MV-4-11 (cell line): ENCODE measurements around the gene DLX4.

Experiments used
- DNase-seq: peaks from one replicate; lab custom pipeline; 2025; lab: John Stamatoyannopoulos, UW

Gene DLX4

DNA sequence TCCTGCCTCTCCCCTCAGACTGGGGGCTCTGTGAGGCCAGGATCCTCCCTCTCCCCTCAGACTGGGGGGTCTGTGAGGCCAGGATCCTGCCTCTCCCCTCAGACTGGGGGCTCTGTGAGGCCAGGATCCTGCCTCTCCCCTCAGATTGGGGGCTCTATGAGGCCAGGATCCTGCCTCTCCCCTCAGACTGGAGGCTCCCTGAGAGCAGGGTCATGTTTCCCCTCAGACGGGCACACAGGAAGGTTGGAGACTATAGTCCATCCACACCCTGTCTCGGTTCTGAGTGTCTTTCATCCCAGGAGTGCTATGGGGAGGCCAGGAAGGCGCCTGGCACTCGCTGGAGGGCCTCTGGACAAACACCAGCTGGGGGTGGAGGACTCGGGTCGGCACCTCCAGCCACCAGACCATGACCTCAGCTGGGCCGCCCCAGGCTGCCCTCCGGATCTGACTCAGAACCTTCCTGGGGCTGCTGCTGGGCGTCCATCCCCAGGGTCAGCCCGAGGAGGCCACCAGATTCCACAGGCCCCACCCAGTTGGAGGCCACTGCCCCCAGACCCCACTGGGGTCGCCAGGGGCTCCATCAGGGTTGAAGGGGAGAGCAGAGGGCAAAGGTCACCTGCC is 21.9 kb upstream of the DLX4 start:
- DNase-seq, result no peak

DNA sequence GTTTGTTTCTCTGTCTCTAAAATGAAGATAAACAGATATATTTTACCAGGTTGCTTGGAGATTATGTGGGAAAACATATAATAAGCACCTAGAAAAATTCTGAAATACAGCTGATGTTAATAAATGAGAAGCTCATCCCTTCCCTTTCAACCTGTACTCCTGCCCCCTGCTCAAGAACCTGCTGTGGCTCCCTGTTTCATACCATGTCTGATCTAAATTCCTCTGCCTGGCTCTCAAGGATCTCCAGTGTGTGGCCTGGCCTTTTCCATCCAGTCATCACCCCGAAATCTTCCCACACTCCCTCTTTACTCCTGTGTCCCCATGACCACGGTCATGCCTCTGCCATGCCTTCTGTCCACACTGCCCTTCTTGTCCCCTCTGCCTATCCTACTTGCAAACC is 19.4 kb upstream of the DLX4 start:
- no peak for DNase-seq

DNA sequence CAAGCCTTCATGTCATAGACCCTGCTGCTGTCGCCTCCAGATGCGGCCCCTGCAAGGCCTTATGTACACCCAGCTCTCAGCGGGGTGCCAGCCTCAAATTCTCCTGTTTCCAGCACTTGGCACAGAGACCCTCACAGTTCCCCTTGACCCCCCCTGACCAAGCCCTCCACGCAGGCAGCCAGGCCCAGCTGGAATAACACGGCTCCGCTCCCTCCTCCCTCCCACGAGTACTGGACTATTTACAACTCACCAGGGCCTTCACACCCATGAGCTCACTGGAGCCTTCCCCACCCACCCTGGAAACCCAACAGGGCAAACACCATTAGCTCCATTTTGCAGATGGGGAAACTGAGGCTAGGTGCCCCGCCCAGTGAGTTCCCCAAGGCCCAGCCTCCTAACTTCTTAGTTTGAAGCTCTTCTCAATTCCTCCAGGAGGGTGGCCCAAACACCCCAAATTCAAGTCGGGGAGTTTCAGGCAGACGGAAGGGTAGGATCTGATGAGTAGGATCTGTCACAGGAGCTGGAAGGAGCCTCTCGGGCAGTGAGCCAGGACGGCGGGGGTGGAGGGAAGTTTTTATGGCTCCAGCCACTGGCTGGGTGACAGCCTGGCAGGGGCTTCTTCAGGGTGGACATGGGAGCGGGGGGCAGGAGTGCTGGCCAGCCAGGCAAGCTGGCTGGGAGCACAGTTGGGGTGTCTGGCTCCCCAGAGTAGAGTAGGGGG is 17.5 kb upstream of the DLX4 start:
- DNase-seq, result no peak

DNA sequence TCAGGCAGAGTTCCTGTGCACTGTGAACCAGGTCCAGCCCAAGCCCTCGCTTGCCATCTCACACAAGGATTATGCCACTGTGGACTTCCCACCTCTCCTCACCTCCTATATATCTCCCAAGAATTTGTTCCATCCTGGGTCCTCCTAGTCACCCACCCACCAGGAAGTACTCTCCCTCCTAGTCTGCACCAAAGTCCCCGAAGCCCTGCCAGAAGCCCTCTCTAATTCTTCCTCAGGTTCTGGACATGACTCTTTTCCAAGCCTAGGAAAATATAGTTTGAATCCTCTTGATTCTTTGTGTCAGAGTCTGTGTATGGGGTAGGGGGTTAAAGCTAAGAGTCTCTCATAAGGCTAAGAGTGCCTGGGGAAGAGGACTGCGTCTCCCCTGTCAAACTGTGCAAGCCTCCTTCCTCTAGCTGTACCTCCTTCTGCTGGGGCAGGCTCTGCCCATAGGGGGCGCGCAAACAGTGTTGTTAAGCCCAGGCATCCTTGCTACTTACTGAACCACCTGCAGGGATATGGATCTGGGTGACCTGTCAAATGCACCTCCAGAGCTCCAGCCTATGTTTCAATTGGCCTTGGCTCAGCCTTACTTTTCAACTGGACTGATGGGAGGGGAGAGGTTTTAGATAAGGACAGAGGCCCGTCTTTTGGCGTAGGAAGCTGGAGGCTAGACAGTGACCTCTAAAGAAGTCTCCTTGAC is 16.6 kb upstream of the DLX4 start:
- peak; percentile 54 for DNase-seq

DNA sequence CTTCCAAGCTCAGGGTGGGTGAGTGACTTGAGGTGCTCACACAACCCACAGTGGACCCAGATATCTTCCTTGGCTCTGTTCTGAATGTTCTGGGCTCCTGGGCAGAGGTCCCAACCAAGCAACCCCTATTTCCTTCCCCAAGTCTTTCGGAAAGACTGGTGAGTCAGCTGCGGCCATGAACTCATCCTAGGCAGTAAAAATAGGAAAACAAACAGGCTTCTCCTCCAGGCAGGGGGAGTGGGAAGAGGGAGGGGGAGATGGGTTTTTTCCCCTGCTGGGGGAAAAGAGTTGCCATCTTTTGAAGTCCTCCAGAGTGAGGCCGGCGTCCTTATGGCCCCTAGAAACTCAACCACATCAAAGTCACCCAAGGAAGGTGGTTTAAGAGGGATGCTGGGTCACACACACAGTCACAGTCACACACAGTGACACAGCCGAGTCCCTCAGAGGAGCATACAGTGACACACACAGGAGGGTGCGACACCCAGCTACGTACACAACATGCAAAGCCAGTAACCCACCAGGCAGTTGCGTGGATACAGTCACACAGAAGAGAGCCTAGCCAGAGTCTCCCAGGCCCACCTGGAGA is 16.0 kb upstream of the DLX4 start:
- no peak for DNase-seq

DNA sequence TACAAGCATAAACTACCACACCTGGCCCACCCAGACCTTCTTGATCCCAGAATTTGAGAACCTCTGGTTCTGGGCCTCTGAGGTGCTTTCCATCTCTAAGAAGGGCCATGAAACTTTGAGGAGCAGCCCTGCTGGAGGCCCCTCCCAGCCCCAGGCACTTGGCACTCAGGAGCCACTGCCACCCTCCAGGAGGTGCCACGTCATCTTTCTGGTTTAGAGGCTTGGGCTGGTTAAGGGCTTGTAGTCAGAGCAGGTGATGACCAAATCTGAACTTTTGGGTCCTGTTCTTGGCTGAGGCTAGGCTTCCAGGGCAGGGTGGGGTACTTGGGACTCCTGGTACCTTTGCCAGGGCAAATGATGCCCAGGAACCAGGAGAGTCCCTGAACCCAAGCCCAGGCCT is 13.8 kb upstream of the DLX4 start:
- no peak for DNase-seq

DNA sequence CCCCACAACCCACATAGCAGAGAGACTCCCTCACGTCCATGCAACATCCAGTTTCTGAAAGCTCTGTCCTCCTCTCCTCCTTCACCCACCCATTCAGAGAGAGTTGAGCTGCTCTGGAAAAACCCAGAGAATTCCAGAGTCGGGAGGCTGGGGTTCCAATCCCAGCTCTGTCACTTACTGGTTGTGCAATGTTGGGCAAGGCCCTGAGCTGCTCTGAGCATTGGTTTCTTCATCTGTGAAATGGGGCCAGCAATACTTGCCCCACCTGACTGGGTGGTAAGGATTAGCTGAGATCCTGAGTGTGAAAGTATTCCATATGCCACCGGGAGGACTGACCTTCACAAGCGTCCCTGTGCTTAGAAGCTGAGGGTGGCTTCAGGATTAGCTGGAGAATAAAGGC is 12.2 kb upstream of the DLX4 start:
- DNase-seq, result no peak

DNA sequence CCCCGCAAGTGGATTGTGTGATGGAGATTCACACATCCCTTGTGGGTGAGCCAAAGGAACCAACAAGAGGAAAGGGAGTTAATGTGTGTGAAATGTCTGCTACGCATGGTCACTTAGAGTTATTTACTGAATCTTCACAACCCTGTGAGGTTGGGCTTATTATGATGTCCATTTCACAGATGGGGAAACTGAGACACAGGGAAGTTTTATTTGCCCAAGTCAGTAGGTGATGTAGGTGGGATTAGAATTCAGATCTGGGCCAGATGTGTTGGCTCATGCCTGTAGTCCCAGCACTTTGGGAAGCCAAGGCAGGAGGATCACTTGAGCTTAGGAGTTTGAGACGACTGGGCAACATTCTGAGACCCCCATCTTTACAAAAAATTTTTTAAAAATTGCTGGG is 11.6 kb upstream of the DLX4 start:
- no peak for DNase-seq

DNA sequence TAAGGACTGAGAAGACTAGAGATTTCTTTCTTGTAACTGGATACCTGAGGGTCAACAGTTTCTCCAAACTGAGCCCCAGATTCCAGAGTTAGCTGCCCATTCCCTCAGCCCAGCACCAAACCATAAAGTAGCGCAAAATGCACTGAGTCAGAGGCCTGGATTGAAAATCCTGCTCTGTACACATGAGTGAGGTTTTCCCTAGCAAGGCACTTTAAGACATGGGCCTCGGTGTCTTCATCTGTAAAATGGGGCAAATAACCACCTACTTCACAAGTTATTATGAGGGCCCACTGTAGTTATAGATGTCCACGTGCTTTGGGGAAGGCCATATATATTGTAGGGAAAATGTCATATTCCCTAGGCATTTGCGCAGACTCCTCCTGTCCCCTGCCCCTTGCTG is 10.3 kb upstream of the DLX4 start:
- DNase-seq, result no peak

DNA sequence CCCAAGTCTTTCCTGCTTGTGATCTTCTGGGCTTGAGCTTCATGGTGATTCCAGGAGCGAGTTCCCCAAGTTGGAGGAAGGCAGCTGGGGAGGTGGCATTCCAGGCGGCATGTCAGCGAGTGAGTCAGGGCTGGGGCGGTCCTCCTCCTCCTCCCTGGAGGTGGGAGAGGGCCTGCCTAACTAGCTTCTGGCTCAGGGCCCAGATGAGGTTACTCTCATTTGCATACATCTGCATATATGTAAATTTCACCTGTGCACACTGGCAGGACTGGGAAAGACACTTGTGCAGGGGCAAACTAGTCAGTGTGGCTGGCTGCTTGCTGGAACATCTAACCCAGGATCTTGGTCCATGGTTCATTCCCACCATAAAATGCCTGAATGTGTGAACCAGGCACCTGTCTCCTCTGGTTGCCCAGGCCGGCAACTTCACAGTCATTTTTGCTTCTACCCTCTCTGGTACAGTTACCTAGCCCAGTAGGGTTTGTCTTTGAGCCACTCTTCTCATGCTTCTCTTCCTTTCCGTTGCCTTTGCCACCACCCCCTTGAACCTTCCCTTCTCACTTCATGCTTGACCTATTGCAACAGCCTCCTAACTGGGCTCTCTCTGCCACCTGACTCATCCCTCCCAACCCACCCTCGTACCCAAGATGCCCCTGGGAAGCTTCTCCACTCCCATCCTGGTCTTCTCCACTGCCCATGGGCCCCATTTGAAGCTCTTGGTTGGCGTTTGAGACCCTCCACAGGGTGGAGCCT is 9.6 kb upstream of the DLX4 start:
- peak; percentile 19 for DNase-seq

DNA sequence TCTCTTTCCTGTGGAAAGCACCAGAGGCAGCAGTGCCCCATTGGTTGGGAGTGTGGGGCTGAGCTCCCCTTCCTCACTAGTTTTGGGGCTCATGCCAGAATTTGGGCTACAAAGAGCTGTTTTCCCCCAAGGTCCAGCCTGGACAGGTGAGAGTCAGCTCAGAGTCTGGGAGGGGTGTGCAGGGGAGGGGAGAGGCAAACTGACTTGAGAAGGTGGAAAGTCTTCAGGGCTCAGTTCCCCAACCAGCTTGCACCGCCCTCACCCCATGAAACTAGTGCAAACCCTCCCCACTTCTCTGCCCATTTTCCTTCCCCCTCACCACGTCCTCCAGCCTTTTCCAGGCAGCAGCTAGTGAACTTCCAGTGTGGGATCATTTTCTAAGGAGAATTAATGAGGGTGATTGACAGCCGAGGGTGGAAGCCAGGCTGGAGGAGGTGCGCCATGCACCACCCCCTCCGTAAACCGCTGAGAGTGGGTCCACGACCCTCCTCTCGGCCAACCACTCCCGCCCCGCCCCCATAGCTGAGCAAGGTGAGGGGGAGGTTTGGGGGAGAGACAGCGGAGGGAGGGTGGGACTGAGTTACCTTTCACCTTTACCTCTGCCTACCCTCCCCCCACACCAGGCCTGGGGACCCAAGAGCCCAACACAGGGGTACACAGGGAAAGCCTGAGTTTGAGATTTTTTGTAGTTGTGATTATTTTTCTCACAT is 6.2 kb upstream of the DLX4 start:
- no peak for DNase-seq

DNA sequence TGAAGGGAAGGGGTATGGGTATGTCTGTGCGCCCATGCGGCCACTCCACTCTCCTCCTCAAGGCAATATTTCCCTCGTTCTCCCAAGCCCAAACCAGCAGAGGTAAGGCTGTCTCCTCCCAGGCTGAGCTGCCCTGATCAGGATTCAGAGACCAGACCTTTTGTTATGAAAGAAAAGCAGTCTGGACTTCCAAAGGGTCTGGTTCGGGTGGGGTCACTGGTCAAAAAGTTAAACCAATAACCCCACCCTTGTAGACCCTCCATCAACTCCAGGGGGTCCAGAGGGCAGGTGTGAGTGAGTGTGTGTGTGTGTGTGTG is 5.7 kb upstream of the DLX4 start:
- DNase-seq, result no peak

DNA sequence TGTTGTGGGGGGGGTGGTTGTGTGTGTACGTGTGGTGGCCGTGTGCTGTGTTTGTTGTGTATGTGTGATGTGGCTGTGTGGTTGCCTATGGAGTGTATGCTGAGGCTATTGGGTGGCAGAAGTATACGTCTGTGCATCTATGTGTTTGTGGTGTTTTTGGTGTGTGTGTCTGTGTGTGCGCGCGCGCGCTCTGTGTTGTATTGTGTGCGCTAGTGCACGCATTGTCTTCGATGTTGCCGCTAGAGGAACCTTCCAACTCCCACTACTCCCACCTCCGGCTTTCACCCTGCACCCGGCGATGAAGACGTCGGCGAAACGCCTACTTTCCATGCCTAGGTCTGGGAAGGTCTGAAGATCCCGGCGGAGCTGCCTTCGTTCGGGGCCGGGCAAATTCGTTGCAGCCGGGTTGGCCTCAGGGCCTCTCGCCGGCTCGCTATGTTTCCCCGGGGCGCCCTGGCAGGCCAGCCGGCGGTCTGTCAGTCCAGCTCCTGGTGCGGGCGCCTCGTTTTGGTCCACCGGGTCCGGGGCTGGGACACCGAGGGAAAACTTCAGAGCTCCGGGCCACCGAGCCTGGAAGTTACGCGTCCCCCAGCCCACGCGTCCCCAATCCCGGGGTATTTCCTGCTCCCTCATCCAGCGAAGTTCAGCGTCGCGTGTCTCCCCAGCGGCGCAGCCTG is 5.2 kb upstream of the DLX4 start:
- DNase-seq, result no peak

DNA sequence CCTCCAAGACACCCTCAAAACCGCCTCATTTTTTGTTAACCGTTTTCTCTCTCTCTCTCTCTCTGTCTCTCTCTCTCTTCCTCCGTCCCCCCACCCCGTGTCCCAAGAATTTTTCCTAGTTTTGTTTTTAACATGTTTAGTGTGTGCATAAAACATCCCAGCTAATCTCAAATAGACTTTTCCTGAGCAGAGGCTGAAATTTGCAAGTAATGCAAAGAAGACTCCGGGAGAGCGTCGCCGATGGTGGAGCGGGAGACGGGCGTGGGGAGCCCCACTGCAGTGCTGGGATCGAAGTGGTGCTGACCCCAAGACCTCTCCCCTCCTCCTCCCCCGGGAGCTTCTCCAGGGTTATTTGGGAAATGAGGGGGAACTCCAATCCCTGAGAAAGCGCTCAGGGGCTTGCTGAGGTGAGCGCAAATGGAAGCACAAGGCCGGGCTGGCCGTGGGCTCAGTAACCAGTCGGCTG is 4.7 kb upstream of the DLX4 start:
- DNase-seq, result no peak

DNA sequence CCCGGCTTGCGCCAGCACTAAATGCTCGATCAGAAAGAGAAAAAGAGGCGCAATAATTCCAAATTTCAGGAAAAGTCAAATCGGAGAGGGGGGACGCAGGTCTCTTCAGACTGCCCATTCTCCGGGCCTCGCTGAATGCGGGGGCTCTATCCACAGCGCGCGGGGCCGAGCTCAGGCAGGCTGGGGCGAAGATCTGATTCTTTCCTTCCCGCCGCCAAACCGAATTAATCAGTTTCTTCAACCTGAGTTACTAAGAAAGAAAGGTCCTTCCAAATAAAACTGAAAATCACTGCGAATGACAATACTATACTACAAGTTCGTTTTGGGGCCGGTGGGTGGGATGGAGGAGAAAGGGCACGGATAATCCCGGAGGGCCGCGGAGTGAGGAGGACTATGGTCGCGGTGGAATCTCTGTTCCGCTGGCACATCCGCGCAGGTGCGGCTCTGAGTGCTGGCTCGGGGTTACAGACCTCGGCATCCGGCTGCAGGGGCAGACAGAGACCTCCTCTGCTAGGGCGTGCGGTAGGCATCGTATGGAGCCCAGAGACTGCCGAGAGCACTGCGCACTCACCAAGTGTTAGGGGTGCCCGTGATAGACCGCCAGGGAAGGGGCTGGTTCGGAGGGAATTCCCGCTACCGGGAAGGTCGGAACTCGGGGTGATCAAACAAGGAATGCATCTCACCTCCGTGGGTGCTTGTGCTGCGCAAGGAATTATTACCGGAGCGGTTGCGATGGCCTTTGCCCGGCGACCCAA is 4.0 kb upstream of the DLX4 start:
- no peak for DNase-seq

DNA sequence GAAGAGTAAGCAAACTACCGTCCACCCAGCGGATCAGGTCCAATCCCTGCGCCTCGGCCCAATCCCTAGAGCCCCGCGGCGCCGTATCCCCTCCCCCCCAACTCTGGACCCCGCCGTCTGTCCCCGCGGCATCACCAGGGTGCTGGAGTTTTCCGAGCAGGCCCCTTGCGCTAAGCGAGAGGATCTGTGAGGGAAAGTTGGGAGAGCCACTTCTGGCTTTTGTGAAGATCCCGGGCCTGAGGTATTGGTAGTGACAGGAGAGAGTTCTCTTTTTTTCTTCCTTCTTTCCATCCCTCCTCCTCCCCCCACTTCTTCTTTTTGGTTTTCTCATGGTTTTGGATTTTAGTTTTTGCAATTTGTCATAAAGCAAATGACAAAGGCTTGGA is 3.5 kb upstream of the DLX4 start:
- DNase-seq, result peak; percentile 76

DNA sequence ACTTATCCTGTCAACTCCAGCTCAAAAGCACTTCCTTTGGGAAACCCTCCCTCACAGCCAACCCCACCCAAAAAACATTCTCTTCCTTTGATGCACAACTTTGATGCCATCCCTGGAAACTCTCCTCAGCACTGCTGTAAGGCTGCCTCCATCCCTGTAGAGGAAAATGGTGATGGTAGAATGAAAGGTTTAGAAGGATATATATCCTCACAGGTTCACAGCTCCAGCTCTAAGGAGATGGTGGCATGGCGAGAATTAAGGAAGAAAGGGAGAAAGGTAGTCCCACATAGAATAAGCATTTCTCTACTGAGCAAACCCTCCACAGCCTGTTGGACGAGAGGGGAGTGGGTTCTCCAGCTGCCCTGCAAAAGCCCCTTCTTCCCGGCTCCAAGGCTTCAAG is 2.2 kb upstream of the DLX4 start:
- DNase-seq, result no peak

DNA sequence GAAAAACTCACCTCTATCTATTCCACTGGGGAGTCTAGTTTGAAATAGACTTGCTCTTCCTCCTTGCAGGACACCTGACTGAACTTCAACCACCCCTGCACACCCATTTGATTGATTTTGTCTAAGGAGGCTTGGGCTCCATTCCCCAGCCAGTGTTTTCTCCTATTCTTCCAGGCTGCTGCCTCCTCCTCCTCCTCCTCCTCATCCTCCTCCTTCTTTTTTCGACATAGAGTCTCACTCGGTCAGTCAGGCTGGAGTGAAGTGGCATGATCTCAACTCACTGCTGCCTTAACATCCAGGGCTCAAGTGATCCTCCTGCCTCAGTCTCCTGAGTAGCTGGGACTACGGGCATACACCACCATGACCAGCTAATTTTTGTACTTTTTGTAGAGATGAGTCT is 1.8 kb upstream of the DLX4 start:
- DNase-seq, result no peak

DNA sequence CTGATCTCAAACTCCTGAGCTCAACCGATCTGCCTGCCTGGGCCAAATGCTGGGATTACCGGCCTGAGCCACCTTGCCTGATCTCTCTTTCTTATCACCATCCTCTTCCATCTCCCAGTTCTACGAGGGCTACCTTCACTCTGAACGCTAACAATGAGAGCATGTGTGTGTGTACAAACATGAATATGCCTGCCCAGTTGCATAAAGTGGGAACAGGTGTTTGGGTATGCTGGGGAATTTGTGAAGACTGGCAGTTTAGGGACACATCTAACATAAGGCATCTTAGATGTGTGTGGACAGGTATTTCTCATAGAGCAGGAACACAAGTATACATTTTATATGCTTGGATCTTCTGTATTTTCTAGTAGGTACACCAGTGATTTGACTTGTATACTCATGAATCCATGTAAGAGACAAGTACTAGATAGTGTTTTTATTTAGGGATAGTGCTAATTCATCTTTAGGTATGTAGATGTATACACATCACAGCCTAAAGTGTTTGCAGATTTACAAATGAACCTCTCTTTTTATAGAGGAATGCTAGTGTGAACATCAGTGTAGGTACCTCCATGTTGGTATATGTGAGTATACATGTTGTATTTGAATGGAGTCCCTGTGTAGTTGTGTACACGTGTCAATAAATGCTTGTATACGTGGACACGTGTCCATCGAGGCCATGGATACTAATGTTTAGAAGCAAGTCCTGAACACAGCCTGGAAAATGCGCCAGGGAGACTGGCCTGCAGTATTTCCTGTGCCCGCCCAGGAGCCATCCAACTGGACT is 1.2 kb upstream of the DLX4 start:
- DNase-seq, result no peak
